ENCODE results near the gene ARHGAP40.

GRCh38 chr20:38623061-38623460 lies 21.5 kb downstream of the ARHGAP40 start:
- TF ChIP-seq, protein P1, sequence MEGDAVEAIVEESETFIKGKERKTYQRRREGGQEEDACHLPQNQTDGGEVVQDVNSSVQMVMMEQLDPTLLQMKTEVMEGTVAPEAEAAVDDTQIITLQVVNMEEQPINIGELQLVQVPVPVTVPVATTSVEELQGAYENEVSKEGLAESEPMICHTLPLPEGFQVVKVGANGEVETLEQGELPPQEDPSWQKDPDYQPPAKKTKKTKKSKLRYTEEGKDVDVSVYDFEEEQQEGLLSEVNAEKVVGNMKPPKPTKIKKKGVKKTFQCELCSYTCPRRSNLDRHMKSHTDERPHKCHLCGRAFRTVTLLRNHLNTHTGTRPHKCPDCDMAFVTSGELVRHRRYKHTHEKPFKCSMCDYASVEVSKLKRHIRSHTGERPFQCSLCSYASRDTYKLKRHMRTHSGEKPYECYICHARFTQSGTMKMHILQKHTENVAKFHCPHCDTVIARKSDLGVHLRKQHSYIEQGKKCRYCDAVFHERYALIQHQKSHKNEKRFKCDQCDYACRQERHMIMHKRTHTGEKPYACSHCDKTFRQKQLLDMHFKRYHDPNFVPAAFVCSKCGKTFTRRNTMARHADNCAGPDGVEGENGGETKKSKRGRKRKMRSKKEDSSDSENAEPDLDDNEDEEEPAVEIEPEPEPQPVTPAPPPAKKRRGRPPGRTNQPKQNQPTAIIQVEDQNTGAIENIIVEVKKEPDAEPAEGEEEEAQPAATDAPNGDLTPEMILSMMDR (conservative IDR thresholded peaks at IDR 0.05) = no peak
- TF ChIP-seq ZFX (IDR thresholded peaks at IDR 0.05) = no peak
